ENCODE data around the gene CGNL1.

Gene CGNL1

DNA sequence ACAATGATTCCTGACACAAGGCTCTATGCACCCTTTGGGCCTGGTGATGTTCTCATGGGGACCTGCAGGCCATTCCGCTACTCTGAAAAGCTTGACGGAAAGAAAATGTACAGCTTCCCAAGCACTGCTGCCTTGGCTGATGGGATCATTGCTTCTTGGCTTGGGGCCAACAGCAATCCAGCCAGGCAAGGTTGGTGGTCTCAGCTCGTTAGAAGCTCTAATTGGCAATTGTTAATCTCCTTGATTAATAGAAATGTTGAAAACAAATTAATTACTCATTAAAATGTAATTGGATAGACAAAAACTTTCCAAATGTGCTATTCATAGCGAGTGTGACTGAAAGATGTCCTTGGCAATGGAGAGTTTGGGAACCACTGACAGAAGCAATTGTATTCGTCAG, 199.1 kb downstream of the CGNL1 start:
- no peak for DNase-seq (ENCODE audit: low read depth)

DNA sequence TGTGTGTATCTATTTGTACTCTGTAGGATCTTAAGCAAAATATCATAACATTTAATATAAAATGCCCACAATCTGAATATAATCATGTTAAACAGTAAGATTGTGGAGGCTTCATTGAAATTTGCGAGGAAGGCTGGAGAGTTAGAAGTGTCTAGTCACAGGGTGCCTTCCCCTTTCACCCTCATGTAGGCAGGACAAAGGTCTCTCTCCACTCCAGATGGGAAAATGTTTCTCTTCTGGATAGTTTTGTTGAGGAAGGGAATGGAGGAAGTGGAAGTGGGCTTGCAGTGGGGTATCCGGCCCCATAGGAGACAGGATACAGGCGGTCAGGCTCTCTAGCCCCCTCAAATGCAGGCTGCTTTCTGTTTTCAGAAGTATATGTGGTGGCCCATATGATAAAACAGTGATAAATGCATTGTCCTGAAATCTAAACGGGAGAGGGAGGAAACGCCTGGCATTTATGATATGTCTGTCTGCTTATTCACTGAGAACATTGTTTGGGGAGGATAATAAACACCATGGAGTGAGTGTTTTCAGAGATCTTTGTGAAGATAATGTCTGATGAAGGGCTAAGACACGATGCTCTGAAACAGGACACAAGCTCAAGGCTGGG, 202.1 kb downstream of the CGNL1 start:
- DNase-seq (ENCODE audit: low read depth), result no peak

DNA sequence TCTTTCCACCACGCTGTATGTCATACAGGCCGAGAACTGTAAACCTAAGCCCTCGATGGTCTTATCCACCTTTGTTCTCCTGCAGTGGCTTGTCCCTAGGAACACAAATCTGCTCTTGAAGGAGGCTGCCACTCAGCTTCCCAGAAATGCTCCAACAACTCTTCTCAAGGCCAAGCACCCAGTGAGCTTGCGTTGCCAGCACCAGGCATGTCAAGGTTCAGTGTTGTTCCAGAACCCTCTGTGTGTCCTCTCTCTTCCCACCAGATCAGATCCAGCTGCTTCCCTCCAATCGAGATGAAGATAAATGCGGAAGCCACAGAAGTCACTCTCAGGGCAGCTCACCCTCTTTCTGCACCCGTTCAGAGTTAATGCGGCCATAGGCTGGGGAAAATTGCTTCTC, 204.1 kb downstream of the CGNL1 start:
- DNase-seq (ENCODE audit: low read depth), result no peak

DNA sequence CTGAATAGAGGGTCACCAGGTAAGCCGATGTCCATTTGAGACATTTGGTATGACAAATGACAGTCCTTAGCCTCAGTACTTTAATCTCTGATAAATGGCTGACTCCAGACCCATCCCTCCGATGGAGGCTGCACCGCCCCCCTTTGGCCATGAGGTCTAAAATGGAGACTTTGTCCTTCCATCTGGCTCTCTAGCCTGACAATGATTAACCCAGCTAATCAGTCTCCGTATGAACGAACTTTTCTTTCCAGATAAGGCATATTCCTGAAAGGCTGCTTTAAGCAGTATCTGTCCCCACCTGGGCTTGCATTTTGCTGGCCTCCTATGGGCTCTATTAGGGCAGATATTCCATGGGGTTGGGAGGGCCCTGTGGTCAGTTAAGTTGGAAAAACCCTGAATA, 204.6 kb downstream of the CGNL1 start:
- DNase-seq (ENCODE audit: low read depth), result no peak

DNA sequence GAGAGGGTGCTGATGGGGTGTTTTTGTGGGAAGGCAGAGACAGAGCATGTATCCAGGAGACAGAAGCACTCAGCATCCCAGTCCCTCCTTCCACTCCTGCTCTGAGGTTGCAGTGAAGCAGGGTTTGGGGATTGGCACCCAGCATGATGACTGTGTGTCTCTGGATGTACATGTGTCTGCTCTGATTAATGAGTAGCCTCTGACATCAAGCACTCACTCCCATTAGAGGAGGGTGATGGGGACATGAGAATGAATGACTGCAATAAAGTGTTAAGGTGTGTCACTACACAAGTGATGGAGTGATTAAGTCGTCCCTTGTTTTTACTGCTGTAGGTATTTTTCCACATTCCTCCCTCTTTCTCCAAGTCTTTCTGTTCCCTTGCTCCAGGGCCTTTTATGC, 205.8 kb downstream of the CGNL1 start:
- DNase-seq (ENCODE audit: low read depth), result no peak

DNA sequence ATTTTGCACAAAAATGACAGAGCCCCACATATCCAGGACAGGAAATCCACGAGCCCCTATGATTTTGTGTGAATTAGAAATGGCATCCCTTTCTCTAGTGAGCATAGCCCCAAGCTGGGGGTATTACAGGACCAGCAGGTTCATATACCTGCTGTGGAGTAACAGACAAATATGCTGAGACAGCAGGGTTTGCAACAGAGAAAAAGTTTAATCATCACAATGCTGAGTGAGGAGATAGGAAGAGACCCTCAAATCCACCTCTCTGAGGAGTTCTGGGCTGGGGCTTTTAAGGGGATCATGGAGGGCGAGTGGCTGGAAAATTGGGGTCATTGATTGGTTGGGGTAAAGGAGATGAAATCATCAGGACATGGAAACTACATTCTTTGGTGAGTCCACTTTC, 207.0 kb downstream of the CGNL1 start:
- no peak for DNase-seq (ENCODE audit: low read depth)

DNA sequence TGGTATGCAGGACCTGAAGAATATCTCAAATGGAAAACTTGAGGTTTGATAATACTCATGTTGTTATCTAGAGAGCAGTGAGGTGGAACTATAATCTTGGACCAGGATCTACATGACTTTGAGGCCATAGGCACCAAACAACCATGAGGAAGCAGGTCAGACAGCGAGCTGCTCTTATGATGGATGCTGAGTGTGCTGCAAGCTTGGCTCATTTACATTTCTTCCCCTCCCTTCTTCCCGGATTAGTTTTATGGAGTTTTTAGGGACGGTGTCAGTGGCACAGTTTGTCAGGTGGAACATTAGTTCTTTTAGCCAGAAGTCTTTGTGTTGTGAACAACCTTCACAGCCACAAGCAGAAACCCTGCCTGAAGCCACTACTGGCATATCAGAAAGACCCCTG, 207.4 kb downstream of the CGNL1 start:
- no peak for DNase-seq (ENCODE audit: low read depth)

DNA sequence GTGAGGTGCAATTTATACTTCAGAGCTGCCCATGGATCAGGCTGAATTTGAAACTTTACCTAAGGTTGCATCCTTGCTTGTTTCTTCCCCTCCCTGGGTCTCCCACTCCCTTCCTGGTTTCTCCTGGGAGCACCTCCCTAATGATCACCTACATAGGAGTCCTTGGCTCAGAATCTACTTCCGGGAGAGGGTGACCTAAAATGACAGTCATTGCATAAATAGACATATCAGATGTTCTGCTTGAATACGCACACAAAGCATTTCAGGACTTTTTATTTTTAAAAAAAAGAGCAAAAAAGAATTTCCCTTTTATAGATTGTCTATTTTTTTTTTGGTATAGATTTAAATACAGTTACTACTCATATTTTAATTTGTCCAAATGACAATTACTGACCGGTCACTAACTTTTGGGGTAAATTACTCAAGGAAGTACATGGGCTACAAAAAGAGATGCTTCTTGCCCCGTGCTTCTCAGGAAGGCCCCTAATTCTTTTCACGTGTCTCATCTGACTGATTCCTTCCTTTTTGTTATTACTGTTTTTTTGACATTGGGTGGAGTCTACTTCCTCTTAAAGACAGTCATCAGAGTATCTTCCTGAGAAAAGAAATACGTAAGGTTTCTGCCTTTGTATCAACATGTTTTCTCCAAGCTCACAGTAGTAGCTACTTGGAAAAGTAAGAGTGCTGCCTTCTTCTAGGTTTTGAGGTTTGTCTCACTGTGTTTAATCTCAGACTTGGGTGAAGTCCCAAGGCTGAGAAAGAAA, 210.5 kb downstream of the CGNL1 start:
- DNase-seq (ENCODE audit: low read depth), result no peak

DNA sequence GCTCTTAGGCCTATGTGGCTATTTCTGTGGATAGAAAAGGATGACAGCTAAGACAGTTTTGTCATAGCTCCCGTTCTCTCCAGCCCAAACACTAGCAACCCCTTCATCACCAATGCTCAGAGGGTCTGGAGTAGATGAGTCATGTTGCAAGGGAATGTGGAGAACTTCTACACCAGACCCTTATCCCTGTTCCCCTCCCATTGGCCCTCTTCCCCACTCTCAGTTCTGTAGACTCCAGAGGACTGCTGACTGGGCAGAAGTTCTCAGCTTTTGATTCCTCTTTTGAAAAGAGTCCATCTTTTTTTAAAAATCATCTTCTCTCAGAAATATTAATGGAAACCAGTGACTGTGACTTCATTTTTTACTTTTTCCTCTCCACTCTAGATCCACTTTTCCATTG, 213.0 kb downstream of the CGNL1 start:
- DNase-seq (ENCODE audit: low read depth), result no peak

DNA sequence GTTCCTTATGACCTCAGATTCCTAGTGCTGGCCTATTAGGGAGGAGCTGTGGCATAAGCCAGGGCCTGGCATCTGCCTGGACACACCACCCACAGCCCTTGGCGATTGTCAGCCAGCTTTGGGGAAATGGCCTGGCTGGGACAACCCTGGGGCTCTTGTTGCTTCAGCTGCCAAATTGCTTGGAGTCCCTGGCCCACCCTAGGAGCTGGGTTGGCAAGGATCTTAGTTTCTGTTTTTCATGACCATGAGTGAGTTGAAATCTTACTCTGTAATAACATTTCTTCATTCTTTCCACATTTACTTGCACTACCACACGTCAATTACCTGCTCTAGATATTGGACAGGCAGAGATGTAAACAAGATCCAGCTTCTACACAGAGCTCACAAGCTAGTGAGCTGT, 213.4 kb downstream of the CGNL1 start:
- no peak for DNase-seq (ENCODE audit: low read depth)

DNA sequence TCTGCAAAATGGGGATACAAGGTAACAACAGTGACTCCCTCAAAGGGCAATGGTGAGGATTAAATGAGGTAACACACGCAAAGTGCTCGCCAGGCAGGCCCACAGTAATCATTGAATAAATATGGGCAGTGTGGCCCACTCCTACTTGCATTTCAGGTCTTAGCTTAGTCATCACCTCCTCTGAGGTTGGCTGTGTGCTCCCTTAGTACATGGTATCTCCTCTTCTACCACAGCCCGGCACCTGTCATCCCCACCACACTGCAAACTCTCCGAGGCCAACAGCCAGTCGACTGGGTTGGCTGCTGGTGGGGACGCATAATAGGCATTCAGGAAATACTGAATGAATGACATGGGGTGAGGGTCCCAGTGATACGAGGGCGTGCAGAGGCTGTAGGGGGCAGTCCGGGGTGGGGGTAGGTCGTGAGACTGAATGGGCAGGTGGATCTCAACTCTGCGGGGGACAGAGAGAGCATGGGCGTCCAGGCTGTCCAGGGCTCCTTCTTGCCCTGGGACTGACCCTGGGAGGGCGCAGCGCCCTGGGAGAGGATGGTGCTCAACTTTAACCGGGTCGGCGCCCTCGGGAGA, 215.0 kb downstream of the CGNL1 start:
- no peak for DNase-seq (ENCODE audit: low read depth)

DNA sequence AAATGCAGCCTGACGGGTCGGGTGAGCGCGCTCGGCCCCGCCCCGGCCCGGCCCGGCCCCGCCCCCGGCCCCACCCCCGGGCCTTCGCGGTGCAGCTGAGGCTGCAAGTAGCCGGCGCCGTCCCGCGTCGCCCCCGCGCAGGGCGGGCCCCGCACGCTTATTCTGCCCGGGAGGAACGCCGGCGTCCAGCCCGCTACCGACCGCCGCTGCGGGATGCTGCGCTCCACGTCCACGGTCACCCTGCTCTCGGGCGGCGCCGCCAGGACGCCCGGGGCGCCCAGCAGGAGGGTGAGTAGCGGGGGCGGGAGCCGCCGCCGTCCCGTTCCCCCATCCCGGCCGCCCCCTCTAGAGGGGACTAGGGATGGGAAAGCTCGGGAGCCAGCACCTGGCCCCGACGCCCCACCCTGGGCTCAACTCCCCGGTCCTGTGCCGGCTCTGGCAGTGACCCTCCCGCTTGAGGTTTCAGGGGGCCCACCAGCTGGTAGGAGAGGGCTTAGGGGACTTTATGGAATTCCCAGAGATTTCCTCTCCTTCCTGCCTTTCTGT, 215.6 kb downstream of the CGNL1 start, which contains the start of gene MYZAP:
MYZAP (plus strand) TSS at position 83 of the 546 bp plus-strand sequence; CDS start at position 214, 131 bp downstream.
- DNase-seq (ENCODE audit: low read depth), result no peak

DNA sequence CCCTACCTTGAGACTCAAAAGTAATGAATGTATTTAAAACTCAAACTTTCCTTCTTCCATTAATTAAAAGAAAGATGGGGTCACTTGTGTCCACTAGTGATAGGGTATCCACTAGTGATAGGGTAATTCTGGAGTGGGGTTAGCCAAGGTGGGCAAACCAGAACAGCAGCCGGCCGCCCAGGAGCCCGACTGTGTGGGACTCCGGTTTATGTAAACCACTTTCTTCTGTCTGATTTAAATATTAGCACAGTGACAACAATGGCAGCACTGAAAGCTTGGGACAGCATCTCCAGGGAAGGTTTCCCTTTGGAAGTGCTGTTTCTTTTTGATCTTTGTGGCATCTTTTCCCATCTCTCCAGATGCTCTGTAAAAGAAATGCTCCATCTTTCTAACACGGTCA, 216.1 kb downstream of the CGNL1 start:
- no peak for DNase-seq (ENCODE audit: low read depth)

DNA sequence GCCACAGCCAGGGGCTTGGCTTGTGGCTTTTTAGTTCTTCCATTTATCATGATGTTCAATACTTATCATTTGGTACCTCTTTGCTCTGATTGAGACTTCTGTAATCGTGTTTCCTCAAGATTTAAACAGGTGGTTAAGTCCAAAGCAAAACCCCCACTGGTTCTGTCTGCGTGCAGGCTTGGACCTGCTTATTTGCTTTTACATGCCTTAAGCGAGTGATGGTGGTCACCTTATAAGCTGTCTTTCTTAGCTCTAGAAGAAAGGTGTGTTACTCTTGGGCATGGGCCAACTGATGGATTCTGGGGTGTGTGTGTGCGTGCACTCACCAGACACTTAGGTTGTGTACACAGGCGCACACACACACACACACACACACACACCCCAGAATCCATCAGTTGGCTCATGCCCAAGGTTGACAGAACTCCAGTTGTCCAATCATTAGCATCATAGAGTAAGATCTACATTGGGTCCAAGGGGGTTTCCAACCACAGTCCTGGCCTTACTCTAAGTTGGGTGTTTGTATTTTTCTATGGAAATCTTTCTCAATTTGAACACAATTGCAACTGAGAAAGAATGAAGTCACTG, 216.6 kb downstream of the CGNL1 start:
- DNase-seq (ENCODE audit: low read depth), result no peak

DNA sequence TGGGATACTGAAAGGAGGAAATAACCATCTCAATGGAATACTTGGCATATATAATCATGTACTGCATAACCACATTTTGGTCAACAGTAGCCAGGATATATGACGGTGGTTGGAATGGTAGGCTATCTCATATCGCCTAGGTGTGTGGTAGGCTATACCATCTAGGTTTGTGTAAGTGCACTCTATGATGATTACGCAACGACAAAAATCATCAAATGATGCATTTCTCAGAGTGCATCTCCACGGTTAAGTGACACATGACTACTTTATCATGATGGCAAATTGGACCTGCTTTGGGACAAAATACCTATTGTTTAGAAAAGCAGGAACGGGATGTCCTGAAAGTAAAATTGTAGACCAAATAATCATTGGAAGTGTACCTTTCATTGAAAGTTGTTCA, 218.2 kb downstream of the CGNL1 start:
- no peak for DNase-seq (ENCODE audit: low read depth)

DNA sequence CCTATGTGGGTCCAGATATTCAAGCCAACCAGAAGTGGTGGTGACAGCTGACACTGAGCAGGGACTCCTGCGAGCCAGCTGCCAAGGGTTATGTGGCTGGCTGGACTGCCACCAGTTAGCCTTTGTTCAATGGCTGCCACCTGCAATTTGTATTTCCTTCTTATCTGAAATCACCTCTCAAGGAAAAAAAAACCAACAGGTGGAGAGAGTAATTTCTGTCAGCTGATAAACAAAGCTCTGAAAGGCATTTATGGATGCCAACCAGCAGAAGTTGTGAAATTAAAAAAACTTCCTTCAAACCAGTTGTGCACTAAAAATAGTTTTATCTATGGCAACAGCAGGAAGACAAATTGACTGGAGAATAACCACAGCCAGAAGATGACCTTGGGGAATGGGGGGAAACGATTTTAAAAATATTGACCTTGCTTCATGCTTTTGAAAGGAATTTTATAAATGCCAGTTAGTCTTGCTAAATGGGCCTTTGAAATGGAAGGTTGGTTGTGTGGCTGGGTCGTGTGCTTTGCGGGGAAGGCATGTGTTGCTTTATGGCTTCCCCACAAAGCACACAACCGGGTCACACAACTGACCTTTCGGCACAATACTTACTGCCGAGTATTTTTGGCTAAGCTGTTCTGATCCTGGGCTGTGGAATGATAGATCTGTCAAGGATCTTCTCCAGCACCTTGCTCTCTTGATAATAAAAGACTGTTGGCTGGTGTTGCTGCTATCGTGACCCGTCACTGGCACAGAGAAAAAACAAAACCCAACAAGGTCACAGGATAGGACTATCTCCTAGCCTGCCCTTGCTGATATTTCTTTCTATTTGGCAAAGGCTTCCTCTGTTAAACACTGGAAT, 218.9 kb downstream of the CGNL1 start:
- DNase-seq (ENCODE audit: low read depth), result no peak

DNA sequence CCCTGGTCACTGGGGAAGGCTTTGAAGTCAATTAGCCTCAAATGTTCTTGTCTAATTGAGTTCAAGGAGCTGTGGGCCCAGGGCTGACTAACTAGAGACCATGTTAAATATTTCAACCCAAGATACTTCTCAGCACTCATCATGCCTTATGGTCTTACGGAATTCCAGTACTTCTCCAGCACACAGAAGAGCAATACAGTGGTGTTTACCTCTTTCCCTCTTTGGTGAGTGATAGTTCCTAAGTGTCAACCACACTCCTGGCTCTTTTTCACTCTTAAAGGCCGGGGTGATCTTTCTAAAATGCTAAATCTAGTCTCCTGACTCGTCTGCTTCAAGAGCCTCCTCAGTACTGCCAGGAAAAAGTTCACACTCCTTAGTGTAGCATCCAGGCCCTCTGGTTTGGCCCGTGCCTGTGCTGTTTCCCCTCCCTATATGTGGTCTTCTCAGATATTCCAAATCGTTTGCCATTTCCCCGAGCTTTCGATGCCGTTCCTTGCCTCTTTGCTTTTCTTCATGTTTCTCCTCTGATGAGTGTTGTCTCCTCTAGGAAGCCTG, 220.1 kb downstream of the CGNL1 start:
- no peak for DNase-seq (ENCODE audit: low read depth)

DNA sequence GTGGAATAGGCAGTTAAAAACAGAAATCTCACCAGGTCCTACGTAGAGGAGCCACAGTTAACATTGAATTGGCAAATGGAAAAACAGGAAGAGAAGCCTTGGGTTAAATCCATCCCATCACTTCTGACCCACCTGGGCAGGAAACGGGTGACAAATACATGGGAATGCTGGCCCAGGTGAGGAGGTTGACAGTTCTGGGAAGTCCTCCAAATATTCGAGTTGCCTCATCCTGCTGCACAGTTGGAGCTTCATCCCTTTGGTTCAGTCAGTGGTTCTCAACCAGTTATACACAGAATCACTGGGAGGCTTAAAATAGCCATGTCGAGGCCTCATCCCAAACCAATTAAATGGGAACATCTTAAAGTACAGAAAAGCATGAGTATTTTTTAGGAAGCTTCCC, 220.7 kb downstream of the CGNL1 start:
- no peak for DNase-seq (ENCODE audit: low read depth)

DNA sequence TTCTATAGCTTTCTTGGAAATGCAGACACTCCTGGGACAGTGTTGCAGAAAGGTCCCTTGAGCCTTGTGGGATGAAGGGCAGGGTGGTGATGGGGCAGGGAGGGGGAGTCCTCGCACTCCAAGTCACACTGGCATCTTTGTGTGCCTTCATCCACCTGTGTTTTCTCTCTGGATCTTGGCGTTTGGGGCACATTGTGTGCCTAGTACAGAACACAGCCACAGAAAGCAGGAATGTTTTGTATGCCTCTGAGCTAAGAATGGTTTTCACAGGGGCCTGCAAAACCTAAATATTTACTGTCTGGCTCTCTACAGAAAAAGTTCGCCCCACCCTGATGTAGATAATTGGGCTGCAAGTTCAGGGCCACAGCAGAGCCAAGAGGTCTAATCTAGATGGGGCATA, 221.1 kb downstream of the CGNL1 start:
- DNase-seq (ENCODE audit: low read depth), result no peak

DNA sequence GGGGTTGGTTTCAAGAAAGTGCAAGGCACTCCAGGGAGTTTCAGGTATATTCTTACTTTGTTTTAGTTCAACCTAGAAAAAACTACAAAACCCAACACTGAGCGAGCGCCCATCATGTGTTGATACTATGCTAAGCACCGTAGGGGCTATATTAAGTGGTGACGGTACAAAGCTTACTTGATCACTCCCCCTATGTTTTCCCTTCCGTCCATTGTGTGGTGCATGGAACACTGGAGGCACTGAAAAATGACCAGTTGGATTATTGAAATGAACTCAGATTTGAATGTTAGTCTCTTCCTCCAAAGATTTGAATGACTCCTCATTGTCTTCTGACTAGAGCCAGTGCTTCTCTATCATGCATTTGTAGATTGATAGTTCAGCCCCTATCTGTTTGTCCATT, 222.0 kb downstream of the CGNL1 start:
- no peak for DNase-seq (ENCODE audit: low read depth)

DNA sequence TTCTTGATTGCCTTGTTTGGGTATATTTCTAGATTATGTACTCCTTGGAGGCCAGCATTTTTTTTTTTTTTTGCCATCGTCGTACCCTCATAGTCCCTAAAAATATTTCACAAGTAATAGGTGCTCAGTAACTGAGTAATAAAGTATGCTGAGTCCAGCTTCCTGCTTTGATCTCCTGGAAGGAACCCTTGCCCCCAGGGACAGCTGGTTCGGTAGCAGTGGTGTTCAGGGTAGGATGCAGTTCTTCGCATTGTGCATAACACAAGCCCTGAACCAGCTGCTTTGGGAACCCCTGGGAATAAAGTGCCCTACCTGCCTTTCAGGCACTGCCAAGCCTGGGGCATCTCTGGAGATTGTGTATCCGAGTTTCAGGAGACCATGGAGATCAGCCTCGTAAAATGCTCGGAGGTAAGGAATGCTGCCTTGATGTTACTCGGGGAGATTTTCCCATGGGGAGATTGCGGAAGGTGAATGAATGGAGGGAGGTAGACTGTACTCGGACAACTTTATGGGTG, 223.0 kb downstream of the CGNL1 start:
- no peak for DNase-seq (ENCODE audit: low read depth)
